ENCODE measurements around the gene MCIDAS.
A peak's percentile ranks its signal among the peaks of the same experiment; 100 is the strongest.

Gene MCIDAS

DNA sequence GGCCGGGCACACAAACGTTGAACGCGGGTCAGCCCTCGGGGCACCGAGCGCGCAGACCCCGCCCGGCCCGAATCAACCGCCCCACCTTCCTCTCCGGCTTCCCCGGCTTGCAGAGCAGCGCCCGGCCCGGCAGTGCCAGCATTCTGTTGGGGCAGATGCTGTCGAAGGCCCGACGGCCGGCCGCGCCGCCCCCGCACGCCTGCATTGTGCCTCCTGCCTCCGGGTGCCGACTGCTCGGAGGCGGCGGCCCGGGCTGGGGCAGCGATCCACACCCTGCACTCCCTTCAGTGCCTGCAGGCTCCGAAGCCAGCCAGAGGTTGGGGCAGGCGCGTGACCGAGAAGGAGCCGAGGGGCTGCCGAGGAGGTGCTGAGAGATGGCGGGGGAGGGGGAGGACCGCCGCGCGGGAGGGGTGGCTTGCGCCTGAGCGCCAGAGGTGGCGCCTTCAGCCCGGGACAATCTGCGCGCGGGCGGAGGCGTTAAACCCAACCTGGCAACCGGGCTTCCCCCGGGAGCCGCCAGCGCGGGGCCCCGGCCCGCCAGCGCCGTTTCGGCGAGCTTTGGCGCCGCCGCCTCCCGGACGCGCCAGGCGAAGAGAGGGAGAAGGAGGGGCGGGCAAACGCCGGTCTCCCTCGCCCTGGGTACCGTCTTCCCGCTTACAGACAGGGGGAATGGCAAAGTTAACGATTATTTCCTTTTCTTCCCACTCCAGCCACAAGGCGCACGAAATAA, at the start of gene MCIDAS:
TSS of gene MCIDAS (minus strand) at position 382 of the 730 bp plus-strand sequence. CDS start at position 205, 177 bp downstream.
- peak; percentile 83 for DNase-seq

DNA sequence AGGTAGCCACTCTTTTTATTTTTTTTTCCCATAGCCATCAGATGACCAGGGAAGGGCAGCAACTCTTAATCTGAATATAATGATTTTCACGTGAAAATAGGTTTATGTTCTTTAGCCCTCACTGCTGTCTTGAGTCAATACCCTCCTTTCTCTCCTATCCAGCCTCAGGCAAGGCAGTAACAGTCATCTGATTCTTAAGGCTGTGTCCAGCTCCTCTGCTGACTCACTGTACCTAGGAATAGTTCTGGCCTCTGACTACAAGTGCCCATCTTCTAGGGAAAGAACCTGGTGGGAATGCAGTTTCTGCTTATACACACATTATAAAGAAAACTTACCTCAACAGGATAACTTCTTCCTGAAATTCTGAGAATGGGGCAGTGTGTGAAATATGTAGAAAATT, 49.7 kb upstream of the MCIDAS start:
- no peak for DNase-seq

DNA sequence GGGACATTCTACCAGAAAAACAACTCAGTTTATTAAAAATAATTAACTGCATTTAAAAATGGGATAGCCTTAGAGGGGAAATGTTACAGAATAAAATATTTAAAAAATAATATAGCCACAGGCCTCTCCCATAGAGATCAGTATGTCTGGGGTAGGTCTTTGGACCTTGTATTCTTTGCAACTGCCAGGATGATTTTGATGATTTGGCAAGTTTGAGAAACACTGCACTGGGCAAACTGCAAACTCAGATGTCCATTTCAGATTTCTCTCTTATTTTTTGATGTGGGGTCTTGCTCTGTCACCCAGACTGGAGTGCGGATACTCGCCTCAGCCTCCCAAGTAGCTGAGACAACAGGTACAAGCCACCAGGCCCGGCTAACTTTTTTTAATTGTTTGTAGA, 31.2 kb upstream of the MCIDAS start:
- no peak for DNase-seq

DNA sequence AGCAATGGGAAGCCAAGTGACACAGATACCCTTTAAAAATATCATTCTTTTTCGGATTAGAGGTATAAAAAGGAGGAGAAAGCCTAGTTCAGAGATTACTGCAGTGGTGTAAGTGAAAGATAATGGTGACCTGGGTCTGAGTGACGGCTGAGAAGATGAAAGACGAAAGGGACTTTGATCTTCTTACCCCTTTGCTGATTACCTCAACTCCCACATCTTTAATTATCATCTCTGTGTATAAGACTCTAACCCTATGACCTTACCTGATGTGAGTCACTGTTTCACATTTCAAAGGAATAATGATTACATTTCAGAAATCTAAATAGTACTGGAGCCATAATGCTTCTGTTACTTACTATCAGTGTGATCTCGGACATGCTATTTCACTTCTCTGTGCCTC, 27.7 kb upstream of the MCIDAS start:
- DNase-seq, result no peak

DNA sequence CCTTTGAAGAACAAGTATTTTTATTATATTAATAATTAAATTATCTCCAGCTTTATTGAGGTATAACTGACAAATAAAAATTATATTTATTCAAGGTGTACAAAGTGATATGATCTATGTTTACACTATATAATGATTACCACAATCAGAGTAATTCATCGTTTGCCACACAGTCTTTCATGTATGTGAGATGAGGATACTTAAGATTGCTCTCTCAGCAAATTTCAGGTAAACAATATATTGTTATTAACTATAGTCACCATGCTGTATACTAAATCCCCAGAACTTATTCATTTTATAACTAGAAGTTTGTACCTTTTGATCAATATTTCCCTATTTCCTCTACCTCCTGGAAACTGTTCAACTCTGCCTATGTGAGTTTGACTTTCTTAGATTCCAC, 22.9 kb upstream of the MCIDAS start:
- DNase-seq, result no peak

DNA sequence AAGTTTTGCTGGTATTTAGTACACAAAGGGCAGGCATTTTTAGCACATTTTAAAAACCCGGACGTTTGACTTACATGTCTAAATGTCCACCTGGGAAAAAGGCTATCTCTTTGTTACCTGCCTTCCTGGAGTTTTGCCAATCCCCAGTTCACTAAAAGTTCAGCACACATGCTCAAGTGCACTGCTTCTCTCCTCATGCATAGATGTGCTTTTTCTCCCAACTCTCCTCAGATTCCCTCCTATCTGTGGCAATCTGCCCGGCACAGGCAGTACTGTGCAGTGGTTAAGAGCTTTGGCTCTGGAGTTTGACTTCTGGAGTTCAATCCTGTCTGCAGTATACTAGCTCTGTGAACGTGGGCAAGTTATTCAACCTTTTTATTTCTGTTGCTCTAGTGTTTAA, 14.6 kb upstream of the MCIDAS start:
- no peak for DNase-seq

DNA sequence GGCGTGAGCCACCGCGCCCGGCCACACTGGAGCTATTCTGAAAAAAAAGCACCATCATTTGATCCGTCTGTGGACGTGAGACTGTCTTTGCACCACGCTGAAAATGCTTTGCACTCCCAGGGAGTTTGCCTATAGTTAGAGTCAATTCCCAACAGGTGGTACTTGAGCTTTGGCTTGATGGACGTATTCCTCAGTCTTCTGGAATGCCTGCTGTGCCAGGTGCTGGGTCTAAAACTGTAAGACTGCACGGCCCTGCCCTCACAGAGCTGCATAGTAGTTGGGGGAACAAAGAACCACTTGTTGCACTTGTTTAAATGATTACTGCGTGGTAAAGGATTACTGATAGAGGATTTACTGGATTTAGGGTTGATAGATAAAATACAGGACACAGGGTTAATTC, 9.7 kb upstream of the MCIDAS start:
- DNase-seq, result no peak

DNA sequence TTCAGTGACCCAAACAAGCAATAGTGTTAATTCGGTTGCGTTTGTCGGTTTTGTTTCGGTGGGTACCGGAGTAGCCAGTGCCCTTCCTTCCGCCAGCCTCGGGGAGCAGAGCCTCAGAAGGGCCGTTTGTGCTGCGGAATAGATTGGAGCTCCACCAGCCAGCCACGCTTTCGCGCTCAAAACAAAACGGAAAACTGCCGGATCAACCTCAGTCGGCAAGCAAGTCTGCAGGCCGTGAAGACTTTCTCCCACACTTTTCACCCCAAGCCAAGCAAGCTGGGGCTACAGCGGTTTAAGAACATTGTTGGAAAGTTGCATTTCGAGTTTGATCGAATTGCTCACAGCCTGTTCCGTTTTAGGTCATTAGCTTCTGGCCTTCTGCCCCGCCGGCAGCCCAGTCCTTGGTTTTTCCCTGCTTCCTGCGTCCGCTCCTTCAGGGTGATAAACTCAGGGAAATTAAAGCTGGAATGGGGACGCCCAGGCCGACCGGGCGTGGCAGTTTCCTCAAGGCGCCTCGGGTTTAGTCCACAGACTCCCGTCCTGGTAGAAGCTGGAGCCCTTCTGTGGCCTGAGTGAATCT, 7.1 kb upstream of the MCIDAS start:
- no peak for DNase-seq

DNA sequence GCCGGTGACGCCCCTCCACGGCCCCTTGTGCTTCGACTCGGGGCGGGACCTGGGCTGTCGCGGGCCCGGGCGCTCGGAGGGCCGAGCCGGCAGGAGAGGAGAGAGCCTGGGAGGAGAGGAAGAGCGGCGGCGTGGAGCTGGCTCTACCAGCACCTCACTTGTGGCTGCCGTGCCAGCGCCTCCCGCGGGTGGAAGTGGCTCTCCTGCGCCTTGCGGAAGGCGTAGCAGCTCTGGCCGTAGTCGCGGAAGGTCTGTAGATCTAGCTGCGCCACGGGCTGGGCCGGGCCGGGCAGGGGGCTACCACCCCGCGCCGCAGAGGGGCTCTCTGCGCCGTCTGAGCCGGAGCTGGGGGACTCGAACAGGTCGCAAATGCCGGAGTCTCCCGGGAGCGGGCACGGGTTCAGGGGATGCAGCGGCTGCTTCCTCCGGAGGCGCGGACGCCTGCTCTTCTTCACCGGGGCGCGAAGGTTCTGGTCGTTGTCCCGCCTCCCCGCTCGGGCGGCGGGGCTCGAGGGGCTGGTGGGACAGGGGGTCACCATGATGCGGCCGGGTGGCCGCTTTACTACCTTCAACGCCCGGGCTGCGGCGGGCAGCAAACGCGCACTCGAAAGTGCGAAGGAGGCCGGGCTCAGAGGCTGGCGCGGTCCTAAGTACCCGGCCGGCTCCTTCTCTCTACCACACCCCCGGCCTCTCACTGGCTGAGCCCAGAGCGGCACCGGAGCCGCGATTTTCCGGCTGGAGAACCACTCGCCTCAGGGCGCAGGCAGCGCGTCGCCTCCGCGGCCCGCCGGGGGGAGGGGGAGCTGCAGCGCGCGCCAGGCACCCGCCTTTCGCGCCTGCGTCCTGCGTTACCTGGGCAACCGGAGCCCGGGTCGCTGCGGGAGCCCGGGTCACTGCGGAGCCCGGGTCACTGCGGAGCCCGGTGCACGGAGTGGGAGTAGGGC, 6.1 kb upstream of the MCIDAS start, which contains the start of gene CCNO:
TSS of gene CCNO (minus strand) at position 624 of the 944 bp plus-strand sequence. CDS start at position 539, 85 bp downstream.
- DNase-seq, result peak; percentile 83

DNA sequence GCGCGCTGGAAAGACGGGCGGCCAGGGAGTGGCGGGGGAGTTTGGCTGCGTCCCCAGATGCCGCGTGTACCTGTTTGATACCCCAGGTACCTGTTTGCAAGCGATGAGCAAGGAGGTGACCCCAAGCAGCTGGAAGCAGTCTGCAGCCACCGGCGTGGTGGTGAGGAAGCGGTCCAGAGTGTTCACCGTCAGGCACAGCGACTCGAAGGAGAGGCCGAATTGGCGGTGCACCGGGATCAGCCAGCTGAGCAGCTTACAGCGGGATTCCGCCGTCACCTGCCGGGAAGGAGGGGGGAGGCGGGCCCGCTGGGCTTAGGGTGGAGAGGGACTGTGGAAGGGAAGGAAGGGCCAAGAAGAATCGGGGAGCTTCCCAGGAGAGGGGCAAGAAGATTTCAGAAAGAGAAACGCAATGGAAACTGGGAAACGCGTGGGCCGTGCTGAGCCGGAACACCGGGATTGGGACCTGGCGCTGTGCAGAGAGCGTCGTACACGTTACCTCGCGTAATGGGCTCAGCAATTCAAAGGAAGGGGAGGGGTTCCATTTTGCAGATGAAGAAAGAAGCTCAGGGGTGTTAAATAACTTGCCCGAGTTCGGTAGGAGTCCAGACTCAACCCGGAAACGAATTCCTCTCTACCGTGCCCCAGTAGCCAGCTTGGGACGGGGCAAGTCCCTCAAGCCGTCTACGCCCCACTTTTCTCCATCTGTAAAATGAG, 5.3 kb upstream of the MCIDAS start:
- DNase-seq, result no peak

DNA sequence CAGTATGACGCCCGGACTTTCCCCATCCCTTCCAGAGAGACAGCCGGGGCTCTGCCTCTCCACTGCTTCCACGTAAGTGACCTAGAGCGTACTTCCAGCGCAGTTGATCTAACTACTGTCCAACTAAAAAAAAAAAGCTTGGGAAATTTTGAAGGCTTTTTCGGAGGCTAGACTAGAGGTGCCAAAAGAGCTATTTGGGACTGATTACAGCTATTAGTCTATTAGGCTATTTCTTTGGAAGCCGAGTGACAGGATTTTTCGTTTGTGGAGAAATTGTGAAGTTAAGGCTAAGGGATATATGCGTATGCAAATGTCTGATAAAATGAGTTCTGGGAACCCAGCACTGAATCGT, 4.8 kb upstream of the MCIDAS start:
- DNase-seq, result no peak

DNA sequence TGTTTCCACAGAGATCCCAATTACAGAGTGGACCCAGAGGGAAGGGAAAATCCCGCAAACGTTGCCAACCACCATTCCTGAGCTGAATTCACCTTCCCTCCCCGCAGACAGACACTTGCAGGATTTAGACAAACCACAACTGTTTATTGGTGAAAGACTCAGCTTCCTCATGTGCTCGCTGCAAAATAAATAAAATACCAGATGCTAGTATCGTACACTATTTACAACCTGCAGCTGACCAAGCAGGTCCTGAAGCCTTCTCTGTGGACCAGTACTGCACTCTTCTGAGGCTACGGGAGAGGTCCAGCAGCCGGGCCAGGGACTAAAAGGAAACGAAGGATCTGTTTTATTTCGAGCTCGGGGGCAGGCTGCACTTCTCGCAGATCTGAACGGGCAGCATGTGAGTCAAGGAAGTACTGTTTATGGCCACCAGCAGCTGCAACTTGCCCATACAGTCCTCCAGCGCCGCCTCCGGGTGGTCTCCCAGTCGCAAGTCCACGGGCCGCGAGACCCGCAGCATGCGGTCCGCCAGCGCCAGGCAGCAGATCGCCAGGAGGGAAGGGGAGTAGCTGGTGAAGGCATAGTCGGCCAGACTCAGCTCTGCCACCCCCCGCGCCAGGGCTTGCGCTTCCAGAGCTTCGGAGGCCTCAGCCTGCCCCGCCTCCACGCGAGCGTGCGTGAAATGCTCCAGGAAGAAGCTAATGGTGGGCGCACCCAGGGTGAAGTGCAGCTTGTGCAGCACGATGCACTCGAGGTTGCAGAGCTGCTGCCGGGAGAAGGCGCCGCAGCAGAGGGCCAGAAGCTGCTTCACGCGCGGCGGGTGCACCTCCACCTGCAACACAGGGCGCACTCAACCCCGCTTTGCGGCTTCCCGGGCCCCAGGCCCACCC, 4.2 kb upstream of the MCIDAS start:
- no peak for DNase-seq

DNA sequence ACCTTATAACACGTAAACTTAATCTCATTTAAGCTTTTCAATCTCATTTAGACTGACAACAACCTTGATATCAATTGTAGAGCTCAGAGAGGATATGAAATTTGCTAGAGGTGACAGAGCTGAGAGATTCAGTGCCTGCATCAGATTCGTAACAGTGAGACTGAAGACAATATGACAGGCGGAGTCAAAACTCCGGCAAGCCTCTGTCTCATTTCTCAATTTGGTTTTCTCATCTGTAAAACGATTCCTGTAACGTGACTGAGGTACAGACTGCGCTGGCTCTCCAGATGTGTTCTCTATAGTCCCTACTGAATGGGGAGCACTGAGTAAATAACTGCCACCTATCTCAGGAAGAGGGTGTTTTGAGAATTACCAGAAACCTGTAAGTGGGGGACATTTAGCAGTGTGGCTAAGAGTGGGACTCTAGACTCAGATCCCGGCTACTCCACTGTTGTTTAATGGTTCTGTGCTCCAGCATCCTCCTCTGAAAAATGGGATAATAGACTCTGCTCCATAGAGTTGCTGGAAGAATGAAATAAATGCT, 3.0 kb upstream of the MCIDAS start:
- no peak for DNase-seq

DNA sequence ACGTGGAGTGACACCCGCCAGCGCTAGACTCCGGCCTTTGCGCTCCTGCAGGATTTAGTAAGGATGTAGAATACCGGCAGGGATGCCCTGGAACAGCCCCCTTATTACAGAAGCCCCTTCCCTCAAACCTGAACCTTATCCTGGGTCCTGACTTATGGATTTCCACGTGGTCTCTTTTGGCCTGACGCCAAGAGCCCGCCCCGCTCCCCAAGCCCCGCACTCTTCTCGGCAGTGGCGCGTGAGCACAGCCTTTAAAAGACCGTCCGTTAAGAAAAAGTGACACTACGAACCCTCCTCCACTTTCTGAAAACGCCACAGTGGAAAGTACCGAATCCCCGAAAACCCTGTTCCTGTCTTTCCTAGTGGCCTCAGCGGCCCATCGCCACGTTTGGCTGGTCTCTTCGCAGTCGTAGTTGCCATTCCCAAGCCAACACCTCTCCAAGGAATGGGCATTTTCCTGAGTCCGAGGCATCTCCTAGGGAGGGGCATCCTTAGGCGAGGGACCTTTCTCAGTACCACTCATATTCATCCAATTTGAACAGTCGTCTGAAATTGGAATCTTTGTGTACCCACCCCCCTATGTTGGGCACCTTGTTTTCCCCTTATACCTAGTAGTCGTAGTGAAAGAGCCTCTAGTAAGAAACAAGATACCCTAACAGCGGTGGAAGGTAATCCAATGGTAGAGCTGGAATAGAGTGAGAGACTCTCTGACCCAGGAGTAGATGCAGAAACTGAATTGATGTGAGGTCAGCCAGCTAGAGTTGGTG, 732 bp upstream of the MCIDAS start:
- DNase-seq, result no peak

DNA sequence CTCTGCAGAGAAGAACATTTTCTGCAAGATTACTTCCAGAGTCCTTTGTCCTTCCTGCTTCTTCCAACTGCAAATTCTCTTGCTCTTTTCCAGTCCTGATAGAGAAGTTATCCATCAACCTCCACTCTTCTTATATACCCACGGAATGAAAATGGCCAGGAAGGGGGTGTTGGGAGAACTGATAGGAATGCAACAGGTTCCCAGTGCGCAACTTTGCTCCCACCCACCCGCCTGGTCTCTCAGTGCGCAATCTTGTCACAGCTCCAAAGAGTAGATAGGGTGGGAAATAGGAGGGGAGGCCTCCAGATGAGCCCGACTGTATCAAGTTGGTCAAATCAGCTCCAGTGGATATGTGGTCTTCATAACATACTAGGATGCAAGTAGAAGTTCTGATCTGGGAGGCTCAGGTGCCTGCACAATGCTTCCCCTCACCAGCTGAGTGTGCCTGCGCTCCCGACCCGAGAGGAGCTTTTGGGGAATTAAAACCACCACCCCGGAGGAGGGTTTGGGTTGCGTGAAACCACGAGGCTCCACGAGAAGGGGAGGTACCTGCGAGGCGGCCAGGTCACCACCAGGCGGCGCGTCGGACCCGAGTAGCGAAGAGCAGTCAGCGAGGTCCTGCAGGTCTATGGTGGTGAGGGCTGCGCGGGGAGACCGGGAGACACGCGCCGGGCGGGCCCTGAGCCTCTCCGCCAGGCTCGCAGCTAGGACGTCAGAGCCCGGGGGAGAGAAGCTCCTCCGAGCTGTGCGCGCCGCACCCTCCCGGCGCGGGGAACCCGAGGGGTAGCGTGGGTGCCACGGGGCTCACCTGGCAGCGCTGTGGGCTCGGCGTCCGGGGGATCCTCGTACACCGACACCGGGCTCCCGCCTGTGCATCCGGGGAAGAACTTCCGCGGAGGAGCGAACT, 835 bp downstream of the MCIDAS start:
- peak; percentile 75 for DNase-seq

DNA sequence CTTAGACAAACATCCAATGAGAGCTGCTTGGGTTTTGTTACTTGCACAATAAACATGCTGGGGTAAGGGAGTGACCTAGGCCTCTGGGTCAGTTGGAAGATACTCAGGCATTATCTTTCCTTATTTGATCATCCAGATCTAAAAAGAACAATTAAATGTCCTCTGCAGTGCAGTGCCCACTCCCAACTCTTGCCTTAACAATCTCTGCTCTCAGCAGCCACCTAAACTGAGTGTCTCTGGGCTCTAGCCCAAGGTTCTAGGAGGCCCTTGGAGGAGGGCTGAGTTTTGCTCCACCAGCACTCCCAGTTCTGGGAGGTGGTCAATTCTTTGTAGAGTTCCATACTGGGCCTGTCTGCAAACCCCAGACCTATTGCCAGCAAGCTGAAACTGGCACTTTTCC, 1.8 kb downstream of the MCIDAS start:
- no peak for DNase-seq

DNA sequence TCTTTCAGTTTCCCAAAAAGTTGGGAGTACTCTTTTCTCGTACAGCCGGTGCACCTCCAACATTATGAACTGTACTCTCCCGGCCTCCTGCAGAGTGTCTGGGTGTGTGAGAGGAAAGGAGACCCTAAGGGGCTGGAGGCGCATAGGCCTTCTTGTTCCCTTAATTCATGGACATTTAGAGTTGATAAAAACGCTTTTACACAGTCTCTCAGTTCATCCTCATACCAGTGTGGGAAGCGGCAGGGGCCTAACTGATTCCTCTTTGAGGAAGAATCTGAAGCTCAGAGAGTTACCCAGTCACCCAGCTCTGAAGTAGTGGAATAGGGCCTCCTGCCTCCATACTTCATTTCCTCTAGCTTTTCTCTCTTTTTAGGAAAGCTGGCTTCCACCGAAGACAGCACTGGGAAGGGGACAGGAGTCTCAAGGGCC, 3.3 kb downstream of the MCIDAS start:
- DNase-seq, result no peak

DNA sequence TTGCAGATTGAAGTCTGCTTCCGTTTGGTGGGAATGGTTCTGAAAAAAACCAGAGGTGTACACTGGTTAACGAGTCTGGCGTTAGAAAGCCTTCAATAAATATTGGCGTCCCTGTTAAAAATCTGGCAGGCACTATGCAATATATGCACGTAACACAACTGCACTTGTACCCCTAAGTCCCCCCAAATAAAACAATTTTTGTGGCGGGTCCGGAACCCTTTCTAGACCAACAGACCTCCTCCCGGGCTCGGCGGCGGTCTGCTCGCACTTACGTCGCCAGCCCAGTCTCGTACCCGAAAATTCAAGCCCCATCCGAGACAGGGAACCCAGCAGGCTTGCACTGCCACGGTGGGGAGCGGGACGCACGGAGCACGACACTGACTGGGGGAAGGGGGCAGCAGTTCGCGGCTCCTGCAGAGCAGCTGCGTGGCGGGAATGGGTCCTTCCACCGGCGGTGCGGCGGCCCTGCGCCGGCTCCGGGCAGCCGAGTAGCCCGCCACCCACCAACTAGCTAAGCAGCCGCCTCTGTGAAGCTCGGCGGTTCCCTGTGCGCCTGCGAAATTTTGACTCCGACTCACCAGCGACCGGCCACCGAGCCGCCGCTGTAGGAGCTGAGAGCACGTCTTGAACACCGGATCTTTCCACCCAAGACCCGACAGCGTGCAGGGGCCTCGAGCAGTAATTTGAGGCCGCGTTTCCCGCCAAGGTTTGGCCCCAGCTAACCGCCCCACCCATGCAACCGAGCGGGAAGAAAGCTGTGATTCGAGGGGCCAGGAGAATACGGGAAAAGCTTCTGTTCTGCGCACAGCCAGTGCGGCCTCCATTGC, 3.9 kb downstream of the MCIDAS start:
- no peak for DNase-seq
